GM23338 (cell line): ENCODE measurements around the gene STARD8.

ENCODE experiments used
- CREB1 ChIP-seq: fragments of 250-450 bp; sonication (Bioruptor Pico); IDR thresholded peaks from 2 replicates; pipeline ENCODE4 v1.5.0; 2020; ENCODE audit warnings: low read depth, mild to moderate bottlenecking, moderate library complexity
- EZH2 ChIP-seq: fragments of 200-600 bp; sonication (generic); IDR thresholded peaks from one replicate; pipeline ENCODE4 v1.8.0; 2017; ENCODE audit warnings: antibody characterized with exemption, mild to moderate bottlenecking, low read depth; ENCODE audit not compliant: unreplicated experiment
- EZH2phosphoT487 ChIP-seq: fragments of 200-600 bp; sonication (generic); IDR thresholded peaks from one replicate; pipeline ENCODE4 v1.8.1; 2018; ENCODE audit warnings: antibody characterized with exemption; ENCODE audit not compliant: unreplicated experiment
- JUNB ChIP-seq: IDR thresholded peaks from one replicate; pipeline ENCODE4 v1.6.1; 2016; ENCODE audit warnings: antibody characterized with exemption; ENCODE audit not compliant: unreplicated experiment
- NANOG ChIP-seq: IDR thresholded peaks from 2 replicates; pipeline ENCODE4 v1.6.1; 2016; ENCODE audit warnings: antibody characterized with exemption, borderline replicate concordance
- POLR2AphosphoS5 ChIP-seq: IDR thresholded peaks from 2 replicates; pipeline ENCODE4 v1.6.1; 2016; ENCODE audit warnings: antibody characterized with exemption, low read depth
- TF ChIP-seq, protein P1 (sequence below), 2 experiments: fragments of 200-600 bp in 1 of 2; sonication (generic) in 1 of 2; conservative IDR thresholded peaks; 2 replicates each; pipeline versions ENCODE4 v1.5.1 to v1.6.1; 2016 to 2017; ENCODE audit warnings: antibody characterized with exemption in 2 of 2, low read depth in 2 of 2, mild to moderate bottlenecking in 2 of 2, moderate library complexity in 1 of 2
- TF ChIP-seq, protein P2 (sequence below): IDR thresholded peaks from one replicate; pipeline ENCODE4 v1.6.1; 2018; ENCODE audit warnings: antibody characterized with exemption; ENCODE audit not compliant: unreplicated experiment
- TF ChIP-seq, protein P3 (sequence below): fragments of 250-450 bp; sonication (Bioruptor Pico); IDR thresholded peaks from 2 replicates; pipeline ENCODE4 v1.5.0; 2020; ENCODE audit warnings: mild to moderate bottlenecking, moderate library complexity

DNA sequence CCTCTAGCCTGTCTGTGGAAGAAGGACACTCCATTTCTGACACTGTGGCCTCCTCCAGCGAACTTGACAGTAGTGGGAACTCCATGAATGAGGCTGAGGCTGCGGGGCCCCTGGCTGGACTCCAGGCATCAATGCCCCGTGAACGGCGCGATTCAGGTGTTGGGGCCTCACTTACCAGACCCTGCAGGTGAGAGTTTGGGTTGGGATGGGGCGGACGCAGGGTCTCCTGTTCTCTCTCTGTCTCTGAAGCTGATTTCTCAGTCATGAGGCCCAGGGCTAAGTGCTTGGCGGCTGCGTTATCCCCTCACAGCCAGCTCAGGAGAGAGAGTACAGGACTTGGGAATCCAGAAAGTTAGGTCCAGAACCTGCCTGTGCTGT, 71.0 kb downstream of the STARD8 start:
- TF ChIP-seq, protein P1, sequence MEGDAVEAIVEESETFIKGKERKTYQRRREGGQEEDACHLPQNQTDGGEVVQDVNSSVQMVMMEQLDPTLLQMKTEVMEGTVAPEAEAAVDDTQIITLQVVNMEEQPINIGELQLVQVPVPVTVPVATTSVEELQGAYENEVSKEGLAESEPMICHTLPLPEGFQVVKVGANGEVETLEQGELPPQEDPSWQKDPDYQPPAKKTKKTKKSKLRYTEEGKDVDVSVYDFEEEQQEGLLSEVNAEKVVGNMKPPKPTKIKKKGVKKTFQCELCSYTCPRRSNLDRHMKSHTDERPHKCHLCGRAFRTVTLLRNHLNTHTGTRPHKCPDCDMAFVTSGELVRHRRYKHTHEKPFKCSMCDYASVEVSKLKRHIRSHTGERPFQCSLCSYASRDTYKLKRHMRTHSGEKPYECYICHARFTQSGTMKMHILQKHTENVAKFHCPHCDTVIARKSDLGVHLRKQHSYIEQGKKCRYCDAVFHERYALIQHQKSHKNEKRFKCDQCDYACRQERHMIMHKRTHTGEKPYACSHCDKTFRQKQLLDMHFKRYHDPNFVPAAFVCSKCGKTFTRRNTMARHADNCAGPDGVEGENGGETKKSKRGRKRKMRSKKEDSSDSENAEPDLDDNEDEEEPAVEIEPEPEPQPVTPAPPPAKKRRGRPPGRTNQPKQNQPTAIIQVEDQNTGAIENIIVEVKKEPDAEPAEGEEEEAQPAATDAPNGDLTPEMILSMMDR (conservative IDR thresholded peaks at IDR 0.05; ENCODE audit: low read depth in 2 of 2), result no peak
- TF ChIP-seq EZH2phosphoT487 (no peak), EZH2 (no peak), CREB1 (CRISPR knock-in tag) (no peak), JUNB (no peak), POLR2AphosphoS5 (no peak), NANOG (no peak)
- TF ChIP-seq, protein P2, sequence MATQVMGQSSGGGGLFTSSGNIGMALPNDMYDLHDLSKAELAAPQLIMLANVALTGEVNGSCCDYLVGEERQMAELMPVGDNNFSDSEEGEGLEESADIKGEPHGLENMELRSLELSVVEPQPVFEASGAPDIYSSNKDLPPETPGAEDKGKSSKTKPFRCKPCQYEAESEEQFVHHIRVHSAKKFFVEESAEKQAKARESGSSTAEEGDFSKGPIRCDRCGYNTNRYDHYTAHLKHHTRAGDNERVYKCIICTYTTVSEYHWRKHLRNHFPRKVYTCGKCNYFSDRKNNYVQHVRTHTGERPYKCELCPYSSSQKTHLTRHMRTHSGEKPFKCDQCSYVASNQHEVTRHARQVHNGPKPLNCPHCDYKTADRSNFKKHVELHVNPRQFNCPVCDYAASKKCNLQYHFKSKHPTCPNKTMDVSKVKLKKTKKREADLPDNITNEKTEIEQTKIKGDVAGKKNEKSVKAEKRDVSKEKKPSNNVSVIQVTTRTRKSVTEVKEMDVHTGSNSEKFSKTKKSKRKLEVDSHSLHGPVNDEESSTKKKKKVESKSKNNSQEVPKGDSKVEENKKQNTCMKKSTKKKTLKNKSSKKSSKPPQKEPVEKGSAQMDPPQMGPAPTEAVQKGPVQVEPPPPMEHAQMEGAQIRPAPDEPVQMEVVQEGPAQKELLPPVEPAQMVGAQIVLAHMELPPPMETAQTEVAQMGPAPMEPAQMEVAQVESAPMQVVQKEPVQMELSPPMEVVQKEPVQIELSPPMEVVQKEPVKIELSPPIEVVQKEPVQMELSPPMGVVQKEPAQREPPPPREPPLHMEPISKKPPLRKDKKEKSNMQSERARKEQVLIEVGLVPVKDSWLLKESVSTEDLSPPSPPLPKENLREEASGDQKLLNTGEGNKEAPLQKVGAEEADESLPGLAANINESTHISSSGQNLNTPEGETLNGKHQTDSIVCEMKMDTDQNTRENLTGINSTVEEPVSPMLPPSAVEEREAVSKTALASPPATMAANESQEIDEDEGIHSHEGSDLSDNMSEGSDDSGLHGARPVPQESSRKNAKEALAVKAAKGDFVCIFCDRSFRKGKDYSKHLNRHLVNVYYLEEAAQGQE, result no peak
- TF ChIP-seq, protein P3, sequence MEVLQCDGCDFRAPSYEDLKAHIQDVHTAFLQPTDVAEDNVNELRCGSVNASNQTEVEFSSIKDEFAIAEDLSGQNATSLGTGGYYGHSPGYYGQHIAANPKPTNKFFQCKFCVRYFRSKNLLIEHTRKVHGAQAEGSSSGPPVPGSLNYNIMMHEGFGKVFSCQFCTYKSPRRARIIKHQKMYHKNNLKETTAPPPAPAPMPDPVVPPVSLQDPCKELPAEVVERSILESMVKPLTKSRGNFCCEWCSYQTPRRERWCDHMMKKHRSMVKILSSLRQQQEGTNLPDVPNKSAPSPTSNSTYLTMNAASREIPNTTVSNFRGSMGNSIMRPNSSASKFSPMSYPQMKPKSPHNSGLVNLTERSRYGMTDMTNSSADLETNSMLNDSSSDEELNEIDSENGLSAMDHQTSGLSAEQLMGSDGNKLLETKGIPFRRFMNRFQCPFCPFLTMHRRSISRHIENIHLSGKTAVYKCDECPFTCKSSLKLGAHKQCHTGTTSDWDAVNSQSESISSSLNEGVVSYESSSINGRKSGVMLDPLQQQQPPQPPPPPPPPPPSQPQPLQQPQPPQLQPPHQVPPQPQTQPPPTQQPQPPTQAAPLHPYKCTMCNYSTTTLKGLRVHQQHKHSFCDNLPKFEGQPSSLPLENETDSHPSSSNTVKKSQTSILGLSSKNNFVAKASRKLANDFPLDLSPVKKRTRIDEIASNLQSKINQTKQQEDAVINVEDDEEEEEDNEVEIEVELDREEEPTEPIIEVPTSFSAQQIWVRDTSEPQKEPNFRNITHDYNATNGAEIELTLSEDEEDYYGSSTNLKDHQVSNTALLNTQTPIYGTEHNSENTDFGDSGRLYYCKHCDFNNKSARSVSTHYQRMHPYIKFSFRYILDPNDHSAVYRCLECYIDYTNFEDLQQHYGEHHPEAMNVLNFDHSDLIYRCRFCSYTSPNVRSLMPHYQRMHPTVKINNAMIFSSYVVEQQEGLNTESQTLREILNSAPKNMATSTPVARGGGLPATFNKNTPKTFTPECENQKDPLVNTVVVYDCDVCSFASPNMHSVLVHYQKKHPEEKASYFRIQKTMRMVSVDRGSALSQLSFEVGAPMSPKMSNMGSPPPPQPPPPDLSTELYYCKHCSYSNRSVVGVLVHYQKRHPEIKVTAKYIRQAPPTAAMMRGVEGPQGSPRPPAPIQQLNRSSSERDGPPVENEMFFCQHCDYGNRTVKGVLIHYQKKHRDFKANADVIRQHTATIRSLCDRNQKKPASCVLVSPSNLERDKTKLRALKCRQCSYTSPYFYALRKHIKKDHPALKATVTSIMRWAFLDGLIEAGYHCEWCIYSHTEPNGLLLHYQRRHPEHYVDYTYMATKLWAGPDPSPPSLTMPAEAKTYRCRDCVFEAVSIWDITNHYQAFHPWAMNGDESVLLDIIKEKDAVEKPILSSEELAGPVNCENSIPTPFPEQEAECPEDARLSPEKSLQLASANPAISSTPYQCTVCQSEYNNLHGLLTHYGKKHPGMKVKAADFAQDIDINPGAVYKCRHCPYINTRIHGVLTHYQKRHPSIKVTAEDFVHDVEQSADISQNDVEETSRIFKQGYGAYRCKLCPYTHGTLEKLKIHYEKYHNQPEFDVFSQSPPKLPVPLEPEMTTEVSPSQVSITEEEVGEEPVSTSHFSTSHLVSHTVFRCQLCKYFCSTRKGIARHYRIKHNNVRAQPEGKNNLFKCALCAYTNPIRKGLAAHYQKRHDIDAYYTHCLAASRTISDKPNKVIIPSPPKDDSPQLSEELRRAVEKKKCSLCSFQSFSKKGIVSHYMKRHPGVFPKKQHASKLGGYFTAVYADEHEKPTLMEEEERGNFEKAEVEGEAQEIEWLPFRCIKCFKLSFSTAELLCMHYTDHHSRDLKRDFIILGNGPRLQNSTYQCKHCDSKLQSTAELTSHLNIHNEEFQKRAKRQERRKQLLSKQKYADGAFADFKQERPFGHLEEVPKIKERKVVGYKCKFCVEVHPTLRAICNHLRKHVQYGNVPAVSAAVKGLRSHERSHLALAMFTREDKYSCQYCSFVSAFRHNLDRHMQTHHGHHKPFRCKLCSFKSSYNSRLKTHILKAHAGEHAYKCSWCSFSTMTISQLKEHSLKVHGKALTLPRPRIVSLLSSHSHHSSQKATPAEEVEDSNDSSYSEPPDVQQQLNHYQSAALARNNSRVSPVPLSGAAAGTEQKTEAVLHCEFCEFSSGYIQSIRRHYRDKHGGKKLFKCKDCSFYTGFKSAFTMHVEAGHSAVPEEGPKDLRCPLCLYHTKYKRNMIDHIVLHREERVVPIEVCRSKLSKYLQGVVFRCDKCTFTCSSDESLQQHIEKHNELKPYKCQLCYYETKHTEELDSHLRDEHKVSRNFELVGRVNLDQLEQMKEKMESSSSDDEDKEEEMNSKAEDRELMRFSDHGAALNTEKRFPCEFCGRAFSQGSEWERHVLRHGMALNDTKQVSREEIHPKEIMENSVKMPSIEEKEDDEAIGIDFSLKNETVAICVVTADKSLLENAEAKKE, result no peak
